K562 (cell line): Measurements from ENCODE around the gene DCAF6. TPM values are rescaled to one million over a fixed set of nuclear protein-coding genes. Genes with fewer than 3 reads are reported as not detected.
A peak's percentile ranks its signal among the peaks of the same experiment; 100 is the strongest.

ENCODE experiments used
- ATAC-seq: fragments of 200-7000 bp; cut with Tn5 transposase; 3 replicates; pipeline ENCODE4 v1.9.1; 2020; ENCODE audit warnings: moderate library complexity
- BruUV-seq: library from RNA; stranded (reverse); fragments of 400-500 nt; replicated peaks from 2 replicates; lab custom pipeline; 2021; lab: Mats Ljungman, UMichigan
- CTCF ChIA-PET: fragments of 300-600 bp; formaldehyde crosslinking; extraction: SDS; loops from one replicate; lab custom pipeline; 2021; ENCODE audit warnings: low intra/inter-chr PET ratio; lab: Yijun Ruan, JAX
- POLR2A ChIA-PET: fragments of 300-600, 350-650 bp; sonication (Branson Sonifier 250); formaldehyde crosslinking; extraction: SDS; loops from one replicate; lab custom pipeline; 2021; ENCODE audit warnings: antibody characterized with exemption, inconsistent platforms; lab: Yijun Ruan, JAX
- DNase-seq, 4 experiments: peaks; one replicate each; pipeline versions ENCODE4 v3.0.0 to v3.0.0-alpha.2; 2011 to 2018; ENCODE audit warnings: low spot score in 3 of 4, mixed read lengths in 3 of 4; ENCODE audit errors: extremely low read depth in 1 of 4
- FAIRE-seq: peaks from 2 replicates; lab custom pipeline; 2011; peaks lifted over from hg19 to GRCh38; lab: Jason Lieb, UNC
- H2AFZ ChIP-seq: 2 replicates; pipeline ENCODE4 v1.6.0; 2011; ENCODE audit warnings: low read depth, low read length, control low read depth, inconsistent platforms
- H3K27ac ChIP-seq: fragments of 200-600 bp; 3 replicates; pipeline ENCODE4 v1.8.0; 2011; ENCODE audit warnings: low read depth, mild to moderate bottlenecking, control low read depth, inconsistent platforms, low read length, moderate library complexity, mixed read lengths; ENCODE audit errors: extremely low read depth
- H3K27me3 ChIP-seq, 2 experiments: fragments of 300-600 bp in 1 of 2; 2 replicates in 1 of 2; 3 replicates in 1 of 2; pipeline versions ENCODE4 v1.6.0 to v1.8.0; 2011; ENCODE audit warnings: inconsistent platforms in 2 of 2, low read length in 2 of 2, mild to moderate bottlenecking in 1 of 2, mixed read lengths in 1 of 2, moderate library complexity in 1 of 2; ENCODE audit not compliant: control insufficient read depth in 2 of 2, insufficient read depth in 2 of 2
- H3K36me3 ChIP-seq: fragments of 300-600 bp; 3 replicates; pipeline ENCODE4 v1.8.0; 2011; ENCODE audit warnings: mild to moderate bottlenecking, low read length, inconsistent platforms; ENCODE audit not compliant: control insufficient read depth, insufficient read depth
- H3K4me1 ChIP-seq, 2 experiments: fragments of 200-600 bp in 1 of 2; replicated peaks in 1 of 2; 2 replicates in 1 of 2; 3 replicates in 1 of 2; pipeline versions ENCODE4 v1.5.1 to v1.8.0; 2011; ENCODE audit warnings: inconsistent platforms in 2 of 2, low read length in 2 of 2, mild to moderate bottlenecking in 1 of 2, mixed read lengths in 1 of 2, moderate library complexity in 1 of 2; ENCODE audit not compliant: control insufficient read depth in 2 of 2, insufficient read depth in 2 of 2
- H3K4me2 ChIP-seq: 2 replicates; pipeline ENCODE4 v1.6.1; 2011; ENCODE audit warnings: low read length, control low read depth, inconsistent platforms, mixed read lengths; ENCODE audit not compliant: insufficient read depth
- H3K4me3 ChIP-seq: fragments of 200-600 bp; sonication (generic), shearing (Covaris generic); 2 replicates; pipeline ENCODE4 v1.5.1; 2016; ENCODE audit warnings: control low read depth, inconsistent platforms
- H3K79me2 ChIP-seq: fragments of 200-600 bp; 3 replicates; pipeline ENCODE4 v1.8.0; 2011; ENCODE audit warnings: low read length, inconsistent platforms; ENCODE audit not compliant: control insufficient read depth, insufficient read depth
- H3K9ac ChIP-seq, 2 experiments: 2 replicates each; pipeline versions ENCODE4 v1.6.0 to v1.6.1; 2011; ENCODE audit warnings: low read depth in 2 of 2, low read length in 2 of 2, control low read depth in 1 of 2, inconsistent platforms in 1 of 2, mild to moderate bottlenecking in 1 of 2, mixed read lengths in 1 of 2; ENCODE audit not compliant: insufficient read depth in 1 of 2
- H3K9me1 ChIP-seq: one replicate; pipeline ENCODE4 v1.6.0; 2011; ENCODE audit warnings: inconsistent platforms, mild to moderate bottlenecking, low read length, moderate library complexity; ENCODE audit not compliant: control insufficient read depth, insufficient read depth
- H3K9me3 ChIP-seq: replicated peaks from 2 replicates; pipeline ENCODE4 v1.5.1; 2011; ENCODE audit warnings: low read depth, low read length, inconsistent platforms; ENCODE audit not compliant: control insufficient read depth, insufficient read depth
- H4K20me1 ChIP-seq: replicated peaks from 2 replicates; pipeline ENCODE4 v1.6.1; 2011; ENCODE audit warnings: low read length, inconsistent platforms, mixed read lengths; ENCODE audit not compliant: control insufficient read depth, insufficient read depth
- MAFG ChIP-seq: fragments of 450-650 bp; conservative IDR thresholded peaks from 2 replicates; pipeline ENCODE4 v1.6.1; 2016; ENCODE audit warnings: missing genetic modification characterization, missing compliant biosample characterization
- MYBL2 ChIP-seq, 2 experiments: fragments of 450-650 bp in 1 of 2; sonication (generic) in 1 of 2; formaldehyde crosslinking in 1 of 2; IDR thresholded peaks; 2 replicates each; pipeline versions ENCODE4 v1.6.1 to v1.8.1; 2017 to 2022; ENCODE audit warnings: borderline replicate concordance in 1 of 2, inconsistent platforms in 1 of 2, low read depth in 1 of 2, mild to moderate bottlenecking in 1 of 2, missing genetic modification reagents in 1 of 2, moderate library complexity in 1 of 2
- PCBP2 ChIP-seq: fragments of 200-400 bp; formaldehyde crosslinking; IDR thresholded peaks from 2 replicates; pipeline ENCODE4 v1.6.1; 2018; ENCODE audit warnings: low read length, low read depth, mild to moderate bottlenecking, moderate library complexity; ENCODE audit not compliant: poor library complexity, severe bottlenecking
- VEZF1 ChIP-seq: fragments of 200-800 bp; sonication (Bioruptor generic); IDR thresholded peaks from 2 replicates; pipeline ENCODE4 v1.6.1; 2017; ENCODE audit warnings: missing genetic modification characterization, missing compliant biosample characterization
- ZNF197 ChIP-seq: fragments of 200-800 bp; sonication (Bioruptor generic); IDR thresholded peaks from 2 replicates; pipeline ENCODE4 v1.6.1; 2016; ENCODE audit warnings: low read depth, missing genetic modification characterization, missing compliant biosample characterization
- WGBS: fragments of 100-300 bp; shearing (Covaris generic); methylation state at CpG from one replicate; pipeline ENCODE4 v1.1.6; 2016; ENCODE audit warnings: low coverage, mixed read lengths; ENCODE audit not compliant: insufficient coverage; ENCODE audit errors: missing lambda C conversion rate; 5-methylcytosine and 5-hydroxymethylcytosine counted together
- in situ Hi-C: fragments of 300-500 bp; cut with MboI; formaldehyde crosslinking; loops from 4 replicates; pipeline ENCODE4 v1.15.0; 2018; ENCODE audit warnings: inconsistent platforms, mixed read lengths
- intact Hi-C: fragments of 100-400 bp; cut with micrococcal nuclease; formaldehyde crosslinking; loops from 2 replicates; pipeline ENCODE4 v1.14.2; 2022
- polyA plus RNA-seq, 8 experiments: library from polyadenylated mRNA; depleted of rRNA in 4 of 8; stranded (reverse) in 5 of 8; unstranded in 3 of 8; fragments of >200 nt; fragmentation: Nextera tagmentation in 2 of 8; fragmentation: Illumina TruSeq in 1 of 8; extraction: Ambion mirVana in 2 of 8; extraction: Trizol in 1 of 8; gene quantifications; 2 replicates each; pipeline versions ENCODE4 v1.2.1 to v1.2.3, GENCODE V29; 2011 to 2014; ENCODE audit warnings: inconsistent platforms in 1 of 8, missing spikeins in 1 of 8
- total RNA-seq, 7 experiments: library from RNA; depleted of rRNA in 6 of 7; stranded (reverse); fragments of >200 nt in 6 of 7; fragmentation: Illumina TruSeq in 2 of 7; extraction: Trizol in 2 of 7; gene quantifications; 2 replicates each; pipeline versions ENCODE4 v1.2.1 to v1.2.3, GENCODE V29; 2011 to 2021; ENCODE audit warnings: low replicate concordance in 1 of 7

DCAF6 gene
- total and polyA plus RNA-seq, 9 of the 15 experiments (the other 6 are each of a cell fraction or from before 2014, with no cell fraction given), result 19.1 to 102 (median 46.3) TPM

- CTCF ChIA-PET, result no interaction called here
- Histone ChIP-seq H2AFZ (no peak overlapping the region), H3K4me2 (no peak overlapping the region), H3K9me1 (no peaks in the 10 kb centered on the region), H3K27ac (no peak overlapping the region), H3K4me3 (no peak overlapping the region), H3K9me3 (no peaks in the 10 kb centered on the region), H3K36me3 (peaks cover 63% of the 10 kb centered on the region), H3K27me3 (no peaks in the 10 kb centered on the region), H3K4me1 (no peaks in the 10 kb centered on the region; a peak in 1 of 5 replicates), H3K9ac (no peak overlapping the region), H3K79me2 (no peaks in the 10 kb centered on the region), H4K20me1 (no peaks in the 10 kb centered on the region)
- TF ChIP-seq ZNF197 (no peak), PCBP2 (no peak), MAFG (no peak), MYBL2 (IDR thresholded peaks at IDR 0.05; ENCODE audit: low read depth) (no peak), MYBL2 (CRISPR knock-in tag; IDR thresholded peaks at IDR 0.05; ENCODE audit: borderline replicate concordance) (no peak), VEZF1 (CRISPR knock-in tag) (peak; percentile 61)
- in situ Hi-C loops (no loop called here), intact Hi-C loops (no loop called here)
- DNase-seq (no peak), FAIRE-seq (no peak), ATAC-seq (peak; percentile 41)
- WGBS, result 53% methylated on average over 1 of the region's 5 CpGs
- POLR2A ChIA-PET, result no interaction called here
- no TSS peak for BruUV-seq
These were observed 72.1 kb downstream of the DCAF6 start for GRCh38 chr1:168008595-168008994.
